HCT116 (cell line): ENCODE measurements around the gene GPR107.
A peak's percentile ranks its signal among the peaks of the same experiment; 100 is the strongest.

Experiments used
- EZH2 ChIP-seq: fragments of 200-600 bp; sonication (generic); IDR thresholded peaks from 2 replicates; pipeline ENCODE4 v1.6.1; 2017; ENCODE audit warnings: antibody characterized with exemption, mixed run types
- EZH2phosphoT487 ChIP-seq: fragments of 200-600 bp; IDR thresholded peaks from 2 replicates; pipeline ENCODE4 v1.6.1; 2018; ENCODE audit warnings: antibody characterized with exemption, borderline replicate concordance
- POLR2A ChIP-seq: IDR thresholded peaks from 2 replicates; pipeline ENCODE4 v1.7.0; 2011; ENCODE audit warnings: borderline replicate concordance; ENCODE audit not compliant: insufficient read depth, insufficient read length; ENCODE audit errors: extremely low read depth
- RAD21 ChIP-seq: IDR thresholded peaks from 2 replicates; pipeline ENCODE4 v1.6.1; 2012; ENCODE audit warnings: low read depth, mild to moderate bottlenecking
- TCF7L2 ChIP-seq: IDR thresholded peaks from 2 replicates; pipeline ENCODE4 v1.7.0; 2011; ENCODE audit warnings: borderline replicate concordance, inconsistent platforms; ENCODE audit not compliant: insufficient read depth, insufficient read length; ENCODE audit errors: extremely low read depth
- YY1 ChIP-seq: IDR thresholded peaks from 2 replicates; pipeline ENCODE4 v1.6.1; 2011; ENCODE audit warnings: low read length, low read depth, moderate library complexity, mild to moderate bottlenecking; ENCODE audit not compliant: insufficient replicate concordance; ENCODE audit errors: extremely low read depth
- ZNF274 ChIP-seq: fragments of 200-500 bp; sonication (Bioruptor generic); IDR thresholded peaks from 2 replicates; pipeline ENCODE4 v1.6.1; 2014; ENCODE audit warnings: mild to moderate bottlenecking, low read depth, low read length, inconsistent platforms
- TF ChIP-seq, protein P1 (sequence below): IDR thresholded peaks from 2 replicates; pipeline ENCODE4 v1.6.1; 2012
- TF ChIP-seq, protein P2 (sequence below), 3 experiments: fragments of 200-600 bp in 1 of 3; sonication (generic) in 1 of 3; IDR thresholded peaks in 2 of 3; conservative IDR thresholded peaks in 1 of 3; 2 replicates each; pipeline ENCODE4 v1.5.1; 2012 to 2017; ENCODE audit warnings: low read depth in 2 of 3, low read length in 2 of 3, antibody characterized with exemption in 1 of 3, borderline replicate concordance in 1 of 3, control low read depth in 1 of 3, mild to moderate bottlenecking in 1 of 3, mixed read lengths in 1 of 3, mixed run types in 1 of 3, moderate library complexity in 1 of 3; ENCODE audit not compliant: insufficient read depth in 1 of 3
- TF ChIP-seq, protein P3 (sequence below): IDR thresholded peaks from 2 replicates; pipeline ENCODE4 v1.6.1; 2012; ENCODE audit warnings: low read depth

DNA sequence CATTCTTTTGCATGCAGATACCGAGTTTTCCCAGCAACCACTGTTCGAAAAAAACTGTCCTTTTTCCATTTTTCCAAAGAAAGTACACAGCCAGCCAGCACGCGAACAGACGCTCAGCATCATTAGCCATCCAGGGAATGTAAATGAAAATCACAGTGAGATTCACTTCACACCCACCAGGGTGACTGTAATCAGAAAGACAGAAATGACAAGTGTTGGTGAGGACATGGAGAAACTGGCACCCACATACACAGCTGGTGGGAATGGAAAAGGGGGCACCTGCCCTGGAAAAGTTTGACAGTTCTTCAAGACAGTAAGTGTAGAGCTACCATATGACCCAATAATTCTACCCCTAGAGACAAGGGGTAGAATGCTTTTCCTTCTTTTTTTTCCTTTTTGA lies 93.5 kb downstream of the GPR107 start:
- TF ChIP-seq, protein P1, sequence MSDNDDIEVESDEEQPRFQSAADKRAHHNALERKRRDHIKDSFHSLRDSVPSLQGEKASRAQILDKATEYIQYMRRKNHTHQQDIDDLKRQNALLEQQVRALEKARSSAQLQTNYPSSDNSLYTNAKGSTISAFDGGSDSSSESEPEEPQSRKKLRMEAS, result no peak
- TF ChIP-seq, protein P2, sequence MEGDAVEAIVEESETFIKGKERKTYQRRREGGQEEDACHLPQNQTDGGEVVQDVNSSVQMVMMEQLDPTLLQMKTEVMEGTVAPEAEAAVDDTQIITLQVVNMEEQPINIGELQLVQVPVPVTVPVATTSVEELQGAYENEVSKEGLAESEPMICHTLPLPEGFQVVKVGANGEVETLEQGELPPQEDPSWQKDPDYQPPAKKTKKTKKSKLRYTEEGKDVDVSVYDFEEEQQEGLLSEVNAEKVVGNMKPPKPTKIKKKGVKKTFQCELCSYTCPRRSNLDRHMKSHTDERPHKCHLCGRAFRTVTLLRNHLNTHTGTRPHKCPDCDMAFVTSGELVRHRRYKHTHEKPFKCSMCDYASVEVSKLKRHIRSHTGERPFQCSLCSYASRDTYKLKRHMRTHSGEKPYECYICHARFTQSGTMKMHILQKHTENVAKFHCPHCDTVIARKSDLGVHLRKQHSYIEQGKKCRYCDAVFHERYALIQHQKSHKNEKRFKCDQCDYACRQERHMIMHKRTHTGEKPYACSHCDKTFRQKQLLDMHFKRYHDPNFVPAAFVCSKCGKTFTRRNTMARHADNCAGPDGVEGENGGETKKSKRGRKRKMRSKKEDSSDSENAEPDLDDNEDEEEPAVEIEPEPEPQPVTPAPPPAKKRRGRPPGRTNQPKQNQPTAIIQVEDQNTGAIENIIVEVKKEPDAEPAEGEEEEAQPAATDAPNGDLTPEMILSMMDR (IDR thresholded peaks at IDR 0.05 in 2 of 3, conservative IDR thresholded peaks at IDR 0.05 in 1 of 3; ENCODE audit: borderline replicate concordance in 1 of 3, insufficient read depth in 1 of 3, low read depth in 2 of 3, low read length in 2 of 3), result 0 out of 6 replicates have a peak, but pooled peaks of 1 of the 3 experiments have one; percentile 6
- no peak for TF ChIP-seq POLR2A
- no peak for TF ChIP-seq ZNF274
- no peak for TF ChIP-seq RAD21
- no peak for TF ChIP-seq EZH2phosphoT487
- no peak for TF ChIP-seq EZH2
- TF ChIP-seq TCF7L2, result no peak
- TF ChIP-seq YY1, result no peak
- TF ChIP-seq, protein P3, sequence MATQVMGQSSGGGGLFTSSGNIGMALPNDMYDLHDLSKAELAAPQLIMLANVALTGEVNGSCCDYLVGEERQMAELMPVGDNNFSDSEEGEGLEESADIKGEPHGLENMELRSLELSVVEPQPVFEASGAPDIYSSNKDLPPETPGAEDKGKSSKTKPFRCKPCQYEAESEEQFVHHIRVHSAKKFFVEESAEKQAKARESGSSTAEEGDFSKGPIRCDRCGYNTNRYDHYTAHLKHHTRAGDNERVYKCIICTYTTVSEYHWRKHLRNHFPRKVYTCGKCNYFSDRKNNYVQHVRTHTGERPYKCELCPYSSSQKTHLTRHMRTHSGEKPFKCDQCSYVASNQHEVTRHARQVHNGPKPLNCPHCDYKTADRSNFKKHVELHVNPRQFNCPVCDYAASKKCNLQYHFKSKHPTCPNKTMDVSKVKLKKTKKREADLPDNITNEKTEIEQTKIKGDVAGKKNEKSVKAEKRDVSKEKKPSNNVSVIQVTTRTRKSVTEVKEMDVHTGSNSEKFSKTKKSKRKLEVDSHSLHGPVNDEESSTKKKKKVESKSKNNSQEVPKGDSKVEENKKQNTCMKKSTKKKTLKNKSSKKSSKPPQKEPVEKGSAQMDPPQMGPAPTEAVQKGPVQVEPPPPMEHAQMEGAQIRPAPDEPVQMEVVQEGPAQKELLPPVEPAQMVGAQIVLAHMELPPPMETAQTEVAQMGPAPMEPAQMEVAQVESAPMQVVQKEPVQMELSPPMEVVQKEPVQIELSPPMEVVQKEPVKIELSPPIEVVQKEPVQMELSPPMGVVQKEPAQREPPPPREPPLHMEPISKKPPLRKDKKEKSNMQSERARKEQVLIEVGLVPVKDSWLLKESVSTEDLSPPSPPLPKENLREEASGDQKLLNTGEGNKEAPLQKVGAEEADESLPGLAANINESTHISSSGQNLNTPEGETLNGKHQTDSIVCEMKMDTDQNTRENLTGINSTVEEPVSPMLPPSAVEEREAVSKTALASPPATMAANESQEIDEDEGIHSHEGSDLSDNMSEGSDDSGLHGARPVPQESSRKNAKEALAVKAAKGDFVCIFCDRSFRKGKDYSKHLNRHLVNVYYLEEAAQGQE, result no peak
